Measurements from ENCODE around the gene TAS2R10.

Gene TAS2R10

GRCh38 chr12:10779103-10779502 lies 47.1 kb downstream of the TAS2R10 start:
- no peak for DNase-seq (ENCODE audit: low read depth in 2 of 2)

Measured in stimulated activated CD4-positive, alpha-beta T cell treated with anti-CD3 and anti-CD28 coated beads, Interleukin-4, amount 100 ng/mL, for 48 hours (primary cell).